Measurements from ENCODE around the gene MPIG6B. TPM values are rescaled to one million over a fixed set of nuclear protein-coding genes. Genes with fewer than 3 reads are reported as not detected.

Gene MPIG6B
- total RNA-seq, 2 experiments from 2014 or later: not detected

- Histone ChIP-seq H2AFZ (ENCODE audit: low read length) (no peak overlapping the region), H3K4me2 (ENCODE audit: low read length) (no peak overlapping the region), H4K20me1 (ENCODE audit: insufficient read depth, low read length) (no peaks in the 10 kb centered on the region), H3K4me1 (ENCODE audit: insufficient read depth, low read length, poor library complexity, severe bottlenecking) (peaks cover 10% of the 10 kb centered on the region), H3K27ac (ENCODE audit: low read depth, low read length, poor library complexity, severe bottlenecking) (no peak overlapping the region), H3K79me2 (ENCODE audit: insufficient read depth, low read depth, low read length) (no peaks in the 10 kb centered on the region), H3K36me3 (ENCODE audit: insufficient read depth, low read length) (no peaks in the 10 kb centered on the region), H3K9me2 (ENCODE audit: insufficient read depth, low read length) (no peaks in the 10 kb centered on the region), H3K9me3 (ENCODE audit: low read length) (no peaks in the 10 kb centered on the region), H3K4me3 (ENCODE audit: low read depth, low read length, poor library complexity, severe bottlenecking) (no peak overlapping the region)
- BruUV-seq (replicated peaks): no TSS peak
- intact Hi-C loops (cut with micrococcal nuclease; ENCODE audit: unreplicated experiment): no loop called here
- ChIA-PET POLR2A (interaction anchor here (1.0 kb wide), 1 partner anchor 14 kb away, joined by 3 read pairs; no protein-coding TSS in a partner anchor), CTCF (ENCODE audit: unreplicated experiment) (no interaction called here)
- DNase-seq (ENCODE audit: low spot score): no peak
- no peak for TF ChIP-seq EZH2phosphoT487 (IDR thresholded peaks at IDR 0.05; ENCODE audit: borderline replicate concordance, low read depth, low read length)
- TF ChIP-seq, protein P1, sequence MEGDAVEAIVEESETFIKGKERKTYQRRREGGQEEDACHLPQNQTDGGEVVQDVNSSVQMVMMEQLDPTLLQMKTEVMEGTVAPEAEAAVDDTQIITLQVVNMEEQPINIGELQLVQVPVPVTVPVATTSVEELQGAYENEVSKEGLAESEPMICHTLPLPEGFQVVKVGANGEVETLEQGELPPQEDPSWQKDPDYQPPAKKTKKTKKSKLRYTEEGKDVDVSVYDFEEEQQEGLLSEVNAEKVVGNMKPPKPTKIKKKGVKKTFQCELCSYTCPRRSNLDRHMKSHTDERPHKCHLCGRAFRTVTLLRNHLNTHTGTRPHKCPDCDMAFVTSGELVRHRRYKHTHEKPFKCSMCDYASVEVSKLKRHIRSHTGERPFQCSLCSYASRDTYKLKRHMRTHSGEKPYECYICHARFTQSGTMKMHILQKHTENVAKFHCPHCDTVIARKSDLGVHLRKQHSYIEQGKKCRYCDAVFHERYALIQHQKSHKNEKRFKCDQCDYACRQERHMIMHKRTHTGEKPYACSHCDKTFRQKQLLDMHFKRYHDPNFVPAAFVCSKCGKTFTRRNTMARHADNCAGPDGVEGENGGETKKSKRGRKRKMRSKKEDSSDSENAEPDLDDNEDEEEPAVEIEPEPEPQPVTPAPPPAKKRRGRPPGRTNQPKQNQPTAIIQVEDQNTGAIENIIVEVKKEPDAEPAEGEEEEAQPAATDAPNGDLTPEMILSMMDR (conservative IDR thresholded peaks at IDR 0.05; ENCODE audit: low read length): no peak
These were observed 9.7 kb upstream of the MPIG6B start for GRCh38 chr6:31713465-31713864.

DNA sequence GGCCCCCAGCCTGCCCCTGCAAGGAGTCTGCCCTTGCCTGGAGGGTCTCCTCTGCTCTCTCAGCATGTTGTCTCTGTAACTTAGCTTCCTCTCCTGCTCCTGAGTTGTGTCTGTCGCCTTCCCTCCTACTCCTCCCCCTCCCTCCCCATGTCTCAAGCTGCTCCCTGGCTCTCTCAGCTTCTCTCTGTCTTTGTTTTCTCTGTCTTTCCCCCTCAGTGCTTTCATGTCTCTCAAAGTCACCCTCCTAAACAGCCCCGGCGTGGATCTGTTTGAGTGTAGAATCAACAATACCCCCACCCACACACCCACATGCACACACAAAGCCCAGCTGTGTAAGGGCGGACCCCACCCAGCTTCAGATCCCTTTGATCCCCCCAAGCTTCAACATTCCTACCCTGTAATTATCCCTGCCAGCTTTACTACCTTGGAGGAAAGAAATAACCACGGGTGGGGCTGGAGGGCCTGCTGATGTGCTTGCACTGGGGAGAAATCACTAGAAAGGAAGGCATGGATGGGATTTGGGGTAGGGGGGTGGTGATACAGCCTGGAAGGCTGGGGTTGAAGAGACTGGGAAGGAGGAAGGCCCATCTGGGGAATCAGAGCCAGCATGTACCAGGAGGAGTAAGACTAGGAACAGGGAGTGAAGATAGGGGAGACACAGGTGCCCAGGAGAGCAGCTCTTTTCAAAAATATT, 9.0 kb upstream of the MPIG6B start:
- Histone ChIP-seq H3K27ac (ENCODE audit: low read depth, low read length, poor library complexity, severe bottlenecking) (no peak overlapping the region), H3K4me3 (ENCODE audit: low read depth, low read length, poor library complexity, severe bottlenecking) (no peak overlapping the region), H3K36me3 (ENCODE audit: insufficient read depth, low read length) (no peaks in the 10 kb centered on the region), H3K9me3 (ENCODE audit: low read length) (no peaks in the 10 kb centered on the region), H3K9me2 (ENCODE audit: insufficient read depth, low read length) (no peaks in the 10 kb centered on the region), H3K4me1 (ENCODE audit: insufficient read depth, low read length, poor library complexity, severe bottlenecking) (peaks cover 10% of the 10 kb centered on the region), H4K20me1 (ENCODE audit: insufficient read depth, low read length) (no peaks in the 10 kb centered on the region), H3K4me2 (ENCODE audit: low read length) (no peak overlapping the region), H2AFZ (ENCODE audit: low read length) (no peak overlapping the region), H3K79me2 (ENCODE audit: insufficient read depth, low read depth, low read length) (no peaks in the 10 kb centered on the region)
- no TSS peak for BruUV-seq (replicated peaks)
- CTCF ChIA-PET (ENCODE audit: unreplicated experiment): interaction anchor here (0.5 kb wide), 1 partner anchor 121 kb away, joined by 7 read pairs; no protein-coding TSS in a partner anchor
- TF ChIP-seq EZH2phosphoT487 (IDR thresholded peaks at IDR 0.05; ENCODE audit: borderline replicate concordance, low read depth, low read length): no peak
- TF ChIP-seq, protein P1 (conservative IDR thresholded peaks at IDR 0.05; ENCODE audit: low read length): no peak
- DNase-seq (ENCODE audit: low spot score): no peak
- intact Hi-C loops (cut with micrococcal nuclease; ENCODE audit: unreplicated experiment): no loop called here
- POLR2A ChIA-PET: interaction anchor here (0.5 to 1.7 kb wide), 5 partner anchors 11 to 24 kb away, joined by 3 to 7 read pairs (median 3); no protein-coding TSS in a partner anchor
